Measurements from ENCODE around the gene FBXO2.

DNA sequence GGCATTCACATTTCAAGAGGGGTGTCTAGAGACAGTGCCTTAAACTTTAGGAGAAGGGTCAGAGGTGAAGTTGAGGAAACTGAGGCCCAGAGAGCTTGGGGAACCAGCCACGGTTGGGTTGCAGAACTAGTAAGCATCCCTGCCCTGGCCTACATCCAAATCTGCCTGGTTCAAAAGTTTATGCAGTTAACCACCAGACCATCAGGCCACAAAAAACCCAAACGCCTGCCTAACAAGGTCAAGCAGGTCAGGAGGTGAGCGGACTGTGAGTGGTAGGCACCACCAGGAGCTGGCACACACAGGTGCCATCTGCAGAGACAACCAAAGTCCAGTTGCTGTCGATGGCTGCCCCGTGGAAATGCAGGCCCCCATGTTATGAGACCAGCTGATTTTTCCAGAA lies 51.2 kb downstream of the FBXO2 start:
- TF ChIP-seq, protein P1, sequence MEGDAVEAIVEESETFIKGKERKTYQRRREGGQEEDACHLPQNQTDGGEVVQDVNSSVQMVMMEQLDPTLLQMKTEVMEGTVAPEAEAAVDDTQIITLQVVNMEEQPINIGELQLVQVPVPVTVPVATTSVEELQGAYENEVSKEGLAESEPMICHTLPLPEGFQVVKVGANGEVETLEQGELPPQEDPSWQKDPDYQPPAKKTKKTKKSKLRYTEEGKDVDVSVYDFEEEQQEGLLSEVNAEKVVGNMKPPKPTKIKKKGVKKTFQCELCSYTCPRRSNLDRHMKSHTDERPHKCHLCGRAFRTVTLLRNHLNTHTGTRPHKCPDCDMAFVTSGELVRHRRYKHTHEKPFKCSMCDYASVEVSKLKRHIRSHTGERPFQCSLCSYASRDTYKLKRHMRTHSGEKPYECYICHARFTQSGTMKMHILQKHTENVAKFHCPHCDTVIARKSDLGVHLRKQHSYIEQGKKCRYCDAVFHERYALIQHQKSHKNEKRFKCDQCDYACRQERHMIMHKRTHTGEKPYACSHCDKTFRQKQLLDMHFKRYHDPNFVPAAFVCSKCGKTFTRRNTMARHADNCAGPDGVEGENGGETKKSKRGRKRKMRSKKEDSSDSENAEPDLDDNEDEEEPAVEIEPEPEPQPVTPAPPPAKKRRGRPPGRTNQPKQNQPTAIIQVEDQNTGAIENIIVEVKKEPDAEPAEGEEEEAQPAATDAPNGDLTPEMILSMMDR (conservative IDR thresholded peaks at IDR 0.05 in 1 of 2, IDR thresholded peaks at IDR 0.05 in 1 of 2; ENCODE audit: low read depth in 1 of 2, low read length in 2 of 2) = no peak
- TF ChIP-seq EZH2 (IDR thresholded peaks at IDR 0.05; ENCODE audit: low read length, missing control alignments) = no peak

Measured in fibroblast of lung (primary cell).